SK-N-SH (cell line): ENCODE data around the gene RCAN2. TPM values are rescaled to one million over a fixed set of nuclear protein-coding genes. Genes with fewer than 3 reads are reported as not detected.

Experiments used
- CTCF ChIA-PET: fragments of 300-600, 350-600 bp; formaldehyde crosslinking; extraction: SDS; loops from one replicate; lab custom pipeline; 2021; lab: Yijun Ruan, JAX
- POLR2A ChIA-PET: fragments of 350-600 bp; sonication (Branson Sonifier 250); formaldehyde crosslinking; extraction: SDS; loops from one replicate; lab custom pipeline; 2020; ENCODE audit warnings: antibody characterized with exemption, inconsistent platforms; lab: Yijun Ruan, JAX
- DNase-seq: peaks from one replicate; pipeline ENCODE4 v3.0.0; 2012
- H2AFZ ChIP-seq: fragments of 200-600 bp; sonication (generic); 2 replicates; pipeline ENCODE4 v1.8.1; 2016; ENCODE audit warnings: antibody characterized with exemption, mild to moderate bottlenecking, low read depth
- H3F3A ChIP-seq: fragments of 200-600 bp; sonication (generic); replicated peaks from 2 replicates; pipeline ENCODE3; 2016; ENCODE audit warnings: antibody characterized with exemption, mild to moderate bottlenecking; ENCODE audit not compliant: insufficient read depth
- H3K27ac ChIP-seq, 2 experiments: fragments of 200-500 bp in 1 of 2; fragments of 200-600 bp in 1 of 2; sonication (Bioruptor generic) in 1 of 2; sonication (generic), shearing (Covaris generic) in 1 of 2; 2 replicates each; pipeline versions ENCODE4 v1.5.1 to v1.6.1; 2014 to 2016; ENCODE audit warnings: low read depth in 2 of 2, inconsistent platforms in 1 of 2, low read length in 1 of 2, mild to moderate bottlenecking in 1 of 2, mixed read lengths in 1 of 2
- H3K27me3 ChIP-seq: fragments of 200-600 bp; sonication (generic), shearing (Covaris generic); 2 replicates; pipeline ENCODE4 v1.6.1; 2016; ENCODE audit warnings: mixed run types; ENCODE audit not compliant: insufficient read depth
- H3K36me3 ChIP-seq, 2 experiments: fragments of 200-500 bp in 1 of 2; fragments of 200-600 bp in 1 of 2; sonication (Bioruptor generic) in 1 of 2; sonication (generic) in 1 of 2; replicated peaks in 1 of 2; 2 replicates each; pipeline versions ENCODE3 to v1.5.1; 2014 to 2016; ENCODE audit warnings: low read length in 1 of 2, mild to moderate bottlenecking in 1 of 2; ENCODE audit not compliant: insufficient read depth in 2 of 2, control insufficient read depth in 1 of 2
- H3K4me1 ChIP-seq, 2 experiments: fragments of 200-500 bp in 1 of 2; fragments of 200-600 bp in 1 of 2; sonication (Bioruptor generic) in 1 of 2; sonication (generic), shearing (Covaris generic) in 1 of 2; 2 replicates each; pipeline versions ENCODE4 v1.5.1 to v1.6.1; 2014 to 2016; ENCODE audit warnings: low read depth in 1 of 2, low read length in 1 of 2, mixed run types in 1 of 2; ENCODE audit not compliant: insufficient read depth in 2 of 2, control insufficient read depth in 1 of 2
- H3K4me2 ChIP-seq: fragments of 200-600 bp; sonication (generic), shearing (Covaris generic); 2 replicates; pipeline ENCODE4 v1.6.1; 2017; ENCODE audit warnings: mixed run types
- H3K4me3 ChIP-seq, 2 experiments: fragments of 200-500 bp in 1 of 2; fragments of 200-600 bp in 1 of 2; sonication (Bioruptor generic) in 1 of 2; sonication (generic), shearing (Covaris generic) in 1 of 2; 2 replicates each; pipeline versions ENCODE4 v1.5.1 to v1.8.1; 2014 to 2016; ENCODE audit warnings: low read depth in 2 of 2, inconsistent platforms in 1 of 2, low read length in 1 of 2, mild to moderate bottlenecking in 1 of 2, mixed read lengths in 1 of 2, moderate library complexity in 1 of 2
- H3K79me2 ChIP-seq: fragments of 200-600 bp; sonication (generic); 2 replicates; pipeline ENCODE4 v1.8.1; 2017; ENCODE audit warnings: mild to moderate bottlenecking; ENCODE audit not compliant: insufficient read depth
- H3K9ac ChIP-seq: fragments of 200-600 bp; sonication (generic); 2 replicates; pipeline ENCODE4 v1.6.1; 2017; ENCODE audit warnings: mixed run types
- H3K9me2 ChIP-seq: fragments of 200-600 bp; sonication (generic); 2 replicates; pipeline ENCODE4 v1.6.1; 2017; ENCODE audit warnings: mixed run types
- H3K9me3 ChIP-seq: fragments of 200-600 bp; sonication (generic); 2 replicates; pipeline ENCODE4 v1.6.1; 2017; ENCODE audit warnings: mixed run types, mild to moderate bottlenecking, moderate library complexity
- H4K20me1 ChIP-seq: fragments of 200-600 bp; sonication (generic); 2 replicates; pipeline ENCODE4 v1.6.1; 2017; ENCODE audit warnings: mild to moderate bottlenecking, mixed run types; ENCODE audit not compliant: insufficient read depth
- CTCF ChIP-seq: fragments of 200-600 bp; sonication (generic); IDR thresholded peaks from 2 replicates; pipeline ENCODE4 v1.6.1; 2017; ENCODE audit warnings: antibody characterized with exemption, mild to moderate bottlenecking, moderate library complexity
- ELF1 ChIP-seq: IDR thresholded peaks from 2 replicates; pipeline ENCODE4 v1.4.0; 2012
- FOXJ3 ChIP-seq: sonication (generic); formaldehyde crosslinking; IDR thresholded peaks from 2 replicates; pipeline ENCODE4 v1.5.1; 2020; ENCODE audit warnings: mild to moderate bottlenecking, missing genetic modification reagents
- FOXM1 ChIP-seq: IDR thresholded peaks from 2 replicates; pipeline ENCODE4 v1.4.0; 2012; ENCODE audit warnings: low read depth, mild to moderate bottlenecking
- MXI1 ChIP-seq: IDR thresholded peaks from 2 replicates; pipeline ENCODE4 v1.6.1; 2012; ENCODE audit warnings: mild to moderate bottlenecking, low read depth, low read length, improper control_type of control experiment
- POLR2AphosphoS5 ChIP-seq: IDR thresholded peaks from 2 replicates; pipeline ENCODE4 v1.6.1; 2012; ENCODE audit warnings: low read depth, low read length
- RAD21 ChIP-seq: IDR thresholded peaks from 2 replicates; pipeline ENCODE4 v1.6.1; 2012; ENCODE audit warnings: mild to moderate bottlenecking, low read length
- RCOR1 ChIP-seq: fragments of 150-350 bp; IDR thresholded peaks from 2 replicates; pipeline ENCODE4 v1.6.1; 2017; ENCODE audit warnings: antibody characterized with exemption, low read length
- REST ChIP-seq: IDR thresholded peaks from 2 replicates; pipeline ENCODE4 v1.6.1; 2012; ENCODE audit warnings: mild to moderate bottlenecking, low read depth, low read length, moderate library complexity
- RFX5 ChIP-seq: IDR thresholded peaks from 2 replicates; pipeline ENCODE4 v1.6.1; 2012; ENCODE audit warnings: mild to moderate bottlenecking, improper control_type of control experiment, low read length
- RXRA ChIP-seq: IDR thresholded peaks from 2 replicates; pipeline ENCODE4 v1.4.0; 2012; ENCODE audit warnings: low read depth, mild to moderate bottlenecking, borderline replicate concordance
- SMC3 ChIP-seq: IDR thresholded peaks from 2 replicates; pipeline ENCODE4 v1.6.1; 2012; ENCODE audit warnings: low read depth, low read length, improper control_type of control experiment
- TAF1 ChIP-seq: IDR thresholded peaks from 2 replicates; pipeline ENCODE4 v1.6.1; 2012; ENCODE audit warnings: low read depth, mild to moderate bottlenecking, low read length, moderate library complexity, borderline replicate concordance
- TCF12 ChIP-seq: IDR thresholded peaks from 2 replicates; pipeline ENCODE4 v1.4.0; 2012
- YY1 ChIP-seq: IDR thresholded peaks from 2 replicates; pipeline ENCODE4 v1.4.0; 2012; ENCODE audit warnings: low read depth, mild to moderate bottlenecking
- WGBS: methylation state at CpG from one replicate; pipeline ENCODE4 v1.1.6; 2017; ENCODE audit warnings: low lambda C conversion rate; 5-methylcytosine and 5-hydroxymethylcytosine counted together
- polyA plus RNA-seq, 3 experiments: library from polyadenylated mRNA; depleted of rRNA; stranded (reverse); fragments of >200 nt; gene quantifications; 2 replicates each; pipeline ENCODE4 v1.2.3, GENCODE V29; 2012
- TF ChIP-seq, protein P1 (sequence below): IDR thresholded peaks from 2 replicates; pipeline ENCODE4; 2012

RCAN2 gene
- polyA plus RNA-seq, 1 of the 3 experiments (the other 2 are of a cell fraction), result not detected

DNA sequence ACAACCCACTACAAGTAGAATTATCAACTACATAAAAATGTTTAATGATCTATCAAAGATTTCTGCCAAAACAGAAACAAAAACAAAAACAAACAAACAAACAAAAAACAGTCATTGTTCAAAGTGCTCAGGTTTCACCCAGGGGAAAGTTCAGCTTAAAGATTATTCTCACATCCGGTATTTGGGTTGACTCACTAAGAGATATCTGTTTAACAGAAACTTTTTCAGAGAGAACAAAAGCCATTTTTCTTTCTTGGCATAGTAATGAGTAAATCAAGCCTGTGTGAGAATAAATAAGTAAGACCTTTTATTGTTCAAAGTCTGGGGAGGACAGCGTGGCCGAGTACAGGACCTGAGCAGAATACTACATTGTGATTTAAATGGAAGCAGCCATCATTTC is 143.6 kb downstream of the RCAN2 start:
- H3K36me3 ChIP-seq, result no peaks in the 10 kb centered on the region

More for the DNA sequence above, 143.6 kb downstream of the RCAN2 start:
- Histone ChIP-seq H3K79me2 (no peaks in the 10 kb centered on the region), H3F3A (no peaks in the 10 kb centered on the region), H3K9me2 (no peaks in the 10 kb centered on the region), H3K9ac (no peak overlapping the region), H3K9me3 (no peaks in the 10 kb centered on the region), H4K20me1 (no peaks in the 10 kb centered on the region), H3K4me1 (no peaks in the 10 kb centered on the region), H3K4me2 (no peak overlapping the region), H2AFZ (no peak overlapping the region), H3K4me3 (no peak overlapping the region), H3K27ac (no peak overlapping the region), H3K27me3 (no peaks in the 10 kb centered on the region)
- CTCF ChIA-PET, result no interaction called here
- 3% methylated on average over 3 of the region's 3 CpGs for WGBS
- no peak for TF ChIP-seq FOXM1
- no peak for TF ChIP-seq RFX5
- no peak for TF ChIP-seq RAD21
- no peak for TF ChIP-seq RCOR1
- TF ChIP-seq CTCF, result no peak
- TF ChIP-seq POLR2AphosphoS5, result no peak
- TF ChIP-seq FOXJ3 (CRISPR knock-in tag), result no peak
- no peak for TF ChIP-seq ELF1
- no peak for TF ChIP-seq REST
- TF ChIP-seq RXRA, result no peak
- no peak for TF ChIP-seq SMC3
- TF ChIP-seq YY1, result no peak
- TF ChIP-seq TCF12, result no peak
- no peak for TF ChIP-seq MXI1
- TF ChIP-seq, protein P1, sequence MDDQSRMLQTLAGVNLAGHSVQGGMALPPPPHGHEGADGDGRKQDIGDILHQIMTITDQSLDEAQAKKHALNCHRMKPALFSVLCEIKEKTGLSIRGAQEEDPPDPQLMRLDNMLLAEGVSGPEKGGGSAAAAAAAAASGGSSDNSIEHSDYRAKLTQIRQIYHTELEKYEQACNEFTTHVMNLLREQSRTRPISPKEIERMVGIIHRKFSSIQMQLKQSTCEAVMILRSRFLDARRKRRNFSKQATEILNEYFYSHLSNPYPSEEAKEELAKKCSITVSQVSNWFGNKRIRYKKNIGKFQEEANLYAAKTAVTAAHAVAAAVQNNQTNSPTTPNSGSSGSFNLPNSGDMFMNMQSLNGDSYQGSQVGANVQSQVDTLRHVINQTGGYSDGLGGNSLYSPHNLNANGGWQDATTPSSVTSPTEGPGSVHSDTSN, result no peak
- no peak for TF ChIP-seq TAF1
- DNase-seq, result no peak
- POLR2A ChIA-PET, result no interaction called here
